Ishikawa (cell line): ENCODE results near the gene PACS1.

Source experiments
- CEBPB ChIP-seq: IDR thresholded peaks from 2 replicates; pipeline ENCODE4 v1.6.1; 2012
- CREB1 ChIP-seq: IDR thresholded peaks from 2 replicates; pipeline ENCODE4 v1.6.1; 2012; ENCODE audit warnings: low read depth
- EGR1 ChIP-seq: IDR thresholded peaks from 2 replicates; pipeline ENCODE4 v1.6.1; 2012
- EP300 ChIP-seq: IDR thresholded peaks from 2 replicates; pipeline ENCODE4 v1.6.1; 2012; ENCODE audit warnings: borderline replicate concordance
- FOXM1 ChIP-seq: IDR thresholded peaks from 2 replicates; pipeline ENCODE4 v1.6.1; 2012; ENCODE audit warnings: low read depth, borderline replicate concordance
- NFIC ChIP-seq: IDR thresholded peaks from 2 replicates; pipeline ENCODE4 v1.6.1; 2012
- RAD21 ChIP-seq: IDR thresholded peaks from 2 replicates; pipeline ENCODE4 v1.6.1; 2012; ENCODE audit warnings: low read depth
- TAF1 ChIP-seq: IDR thresholded peaks from 2 replicates; pipeline ENCODE4 v1.6.1; 2012; ENCODE audit warnings: low read depth, mild to moderate bottlenecking
- TCF12 ChIP-seq: IDR thresholded peaks from 2 replicates; pipeline ENCODE4 v1.6.1; 2012; ENCODE audit warnings: low read depth
- TEAD4 ChIP-seq: IDR thresholded peaks from 2 replicates; pipeline ENCODE4 v1.6.1; 2012
- YY1 ChIP-seq: IDR thresholded peaks from 2 replicates; pipeline ENCODE4 v1.6.1; 2012; ENCODE audit warnings: low read depth
- ZBTB7A ChIP-seq: IDR thresholded peaks from 2 replicates; pipeline ENCODE4 v1.6.1; 2012; ENCODE audit warnings: low read depth
- TF ChIP-seq, protein P1 (sequence below): IDR thresholded peaks from 2 replicates; pipeline ENCODE4 v1.6.1; 2012
- TF ChIP-seq, protein P2 (sequence below): IDR thresholded peaks from 2 replicates; pipeline ENCODE4 v1.6.1; 2012
- TF ChIP-seq, protein P3 (sequence below): IDR thresholded peaks from 2 replicates; pipeline ENCODE4 v1.6.1; 2012; ENCODE audit warnings: low read depth, mild to moderate bottlenecking

PACS1 gene

DNA sequence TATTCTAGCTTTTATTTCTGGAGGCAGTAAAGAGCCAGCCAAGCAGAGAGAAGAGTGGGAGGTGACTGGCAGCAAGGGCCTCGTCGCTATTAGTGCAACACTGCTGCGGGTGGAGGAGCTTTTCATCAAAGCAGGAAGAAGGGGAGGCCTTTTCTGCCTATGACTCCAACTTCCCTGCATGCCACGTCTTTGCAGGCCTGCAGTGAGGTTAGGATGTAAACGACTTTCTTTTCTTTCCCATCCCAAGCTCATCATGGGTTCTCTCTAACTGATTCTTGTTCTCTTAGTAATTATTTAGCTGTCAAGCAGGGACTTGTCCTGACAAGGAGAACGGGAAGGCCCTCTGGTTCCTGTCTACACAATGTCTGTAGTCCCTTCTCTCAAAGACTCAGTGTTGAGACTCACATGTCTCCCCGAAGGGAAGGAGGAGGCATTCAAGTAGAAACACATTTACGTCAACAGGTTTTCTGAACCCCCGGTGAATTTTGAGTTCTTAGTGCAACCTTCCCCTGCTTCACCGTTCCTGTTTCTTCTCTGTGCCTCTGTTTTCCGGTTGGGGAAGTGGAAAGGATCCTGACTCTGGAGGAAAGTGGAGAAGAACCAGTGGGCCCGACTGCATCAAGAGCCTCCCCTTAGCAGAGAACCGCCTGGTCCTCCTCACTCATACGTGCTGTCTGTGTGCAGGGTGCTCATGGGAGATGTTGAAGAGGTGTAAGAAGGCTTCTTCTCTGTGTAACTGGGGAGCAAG, 56.9 kb downstream of the PACS1 start:
- peak; percentile 26; the same call in 1 of the 2 replicates for TF ChIP-seq EGR1
- TF ChIP-seq, protein P1, sequence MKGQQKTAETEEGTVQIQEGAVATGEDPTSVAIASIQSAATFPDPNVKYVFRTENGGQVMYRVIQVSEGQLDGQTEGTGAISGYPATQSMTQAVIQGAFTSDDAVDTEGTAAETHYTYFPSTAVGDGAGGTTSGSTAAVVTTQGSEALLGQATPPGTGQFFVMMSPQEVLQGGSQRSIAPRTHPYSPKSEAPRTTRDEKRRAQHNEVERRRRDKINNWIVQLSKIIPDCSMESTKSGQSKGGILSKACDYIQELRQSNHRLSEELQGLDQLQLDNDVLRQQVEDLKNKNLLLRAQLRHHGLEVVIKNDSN, result no peak

DNA sequence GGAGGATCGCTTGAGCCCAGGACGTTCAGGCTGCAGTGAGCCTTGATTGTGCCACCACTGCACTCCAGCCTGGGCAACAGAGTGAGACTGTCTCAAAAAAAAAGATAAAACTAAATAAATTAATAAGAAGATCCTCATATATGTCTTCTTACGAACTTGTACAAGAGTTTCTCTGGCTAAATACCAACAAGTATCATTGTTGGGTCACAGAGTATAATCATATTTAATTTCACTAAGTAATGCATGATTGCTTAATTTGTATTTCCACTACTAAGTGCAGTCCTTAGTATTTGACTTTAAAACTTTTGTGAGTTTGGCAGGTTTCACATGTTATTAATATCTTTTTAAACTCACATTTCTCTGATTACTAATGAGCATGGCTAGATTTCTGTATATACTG, 60.9 kb downstream of the PACS1 start:
- TF ChIP-seq NFIC, result no peak

DNA sequence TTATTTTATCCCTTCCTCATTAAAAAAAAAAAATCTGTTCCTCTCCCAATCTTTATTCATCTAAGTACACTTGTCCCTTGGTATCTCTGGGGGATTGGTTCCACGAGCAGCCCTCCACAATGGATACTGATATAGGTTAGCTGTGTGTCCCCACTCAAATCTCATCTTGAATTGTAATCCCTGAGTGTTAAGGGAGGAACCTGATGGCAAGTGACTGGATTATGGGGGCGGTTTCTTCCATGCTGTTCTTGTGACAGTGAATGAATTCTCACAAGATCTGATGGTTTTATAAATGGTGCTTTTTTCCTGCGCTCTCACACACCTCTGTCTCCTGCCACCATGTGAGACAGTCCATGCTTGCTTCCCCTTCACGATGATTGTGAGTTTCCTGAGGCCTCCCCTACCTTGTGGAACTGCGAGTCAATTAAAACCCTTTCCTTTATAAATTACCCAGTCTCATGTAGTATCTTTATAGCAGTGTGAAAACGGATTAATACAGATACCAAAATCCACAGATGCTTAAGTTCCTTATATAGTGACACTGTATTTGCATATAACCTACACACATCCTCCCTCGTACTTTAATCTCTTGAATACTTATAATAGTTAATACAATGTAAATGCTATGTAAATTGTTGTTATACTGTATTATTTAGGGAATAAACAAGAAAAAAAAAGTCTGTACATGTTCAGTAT, 62.0 kb downstream of the PACS1 start:
- TF ChIP-seq NFIC, result no peak
- TF ChIP-seq, protein P2, sequence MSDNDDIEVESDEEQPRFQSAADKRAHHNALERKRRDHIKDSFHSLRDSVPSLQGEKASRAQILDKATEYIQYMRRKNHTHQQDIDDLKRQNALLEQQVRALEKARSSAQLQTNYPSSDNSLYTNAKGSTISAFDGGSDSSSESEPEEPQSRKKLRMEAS, result no peak
- TF ChIP-seq YY1, result no peak

DNA sequence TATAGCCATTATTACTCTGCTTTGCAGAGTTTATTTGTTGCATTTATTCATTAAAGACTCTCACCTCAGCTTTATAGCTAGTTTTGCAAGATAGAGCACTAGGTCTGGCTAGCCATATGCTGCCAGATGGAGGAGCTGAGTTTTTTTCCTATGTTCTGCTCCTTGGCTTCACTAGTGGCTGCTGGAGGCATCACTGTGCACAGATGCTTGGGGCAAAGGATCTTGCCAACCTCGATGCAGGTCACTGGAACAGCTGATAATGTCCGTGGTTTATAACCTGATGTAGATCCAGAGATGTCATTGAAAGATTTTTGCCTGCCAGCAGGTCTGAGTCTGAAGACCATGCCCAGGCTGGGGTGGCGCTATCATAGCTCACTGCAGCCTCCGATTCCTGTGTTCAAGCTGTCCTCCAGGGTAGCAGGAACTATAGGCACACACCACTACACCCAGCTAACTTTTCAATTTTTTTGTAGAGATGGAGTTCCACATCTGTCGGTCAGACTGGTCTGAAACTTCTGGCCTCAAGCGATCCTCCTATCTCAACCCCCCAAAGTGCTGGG, 63.2 kb downstream of the PACS1 start:
- no peak for TF ChIP-seq RAD21
- TF ChIP-seq, protein P3, sequence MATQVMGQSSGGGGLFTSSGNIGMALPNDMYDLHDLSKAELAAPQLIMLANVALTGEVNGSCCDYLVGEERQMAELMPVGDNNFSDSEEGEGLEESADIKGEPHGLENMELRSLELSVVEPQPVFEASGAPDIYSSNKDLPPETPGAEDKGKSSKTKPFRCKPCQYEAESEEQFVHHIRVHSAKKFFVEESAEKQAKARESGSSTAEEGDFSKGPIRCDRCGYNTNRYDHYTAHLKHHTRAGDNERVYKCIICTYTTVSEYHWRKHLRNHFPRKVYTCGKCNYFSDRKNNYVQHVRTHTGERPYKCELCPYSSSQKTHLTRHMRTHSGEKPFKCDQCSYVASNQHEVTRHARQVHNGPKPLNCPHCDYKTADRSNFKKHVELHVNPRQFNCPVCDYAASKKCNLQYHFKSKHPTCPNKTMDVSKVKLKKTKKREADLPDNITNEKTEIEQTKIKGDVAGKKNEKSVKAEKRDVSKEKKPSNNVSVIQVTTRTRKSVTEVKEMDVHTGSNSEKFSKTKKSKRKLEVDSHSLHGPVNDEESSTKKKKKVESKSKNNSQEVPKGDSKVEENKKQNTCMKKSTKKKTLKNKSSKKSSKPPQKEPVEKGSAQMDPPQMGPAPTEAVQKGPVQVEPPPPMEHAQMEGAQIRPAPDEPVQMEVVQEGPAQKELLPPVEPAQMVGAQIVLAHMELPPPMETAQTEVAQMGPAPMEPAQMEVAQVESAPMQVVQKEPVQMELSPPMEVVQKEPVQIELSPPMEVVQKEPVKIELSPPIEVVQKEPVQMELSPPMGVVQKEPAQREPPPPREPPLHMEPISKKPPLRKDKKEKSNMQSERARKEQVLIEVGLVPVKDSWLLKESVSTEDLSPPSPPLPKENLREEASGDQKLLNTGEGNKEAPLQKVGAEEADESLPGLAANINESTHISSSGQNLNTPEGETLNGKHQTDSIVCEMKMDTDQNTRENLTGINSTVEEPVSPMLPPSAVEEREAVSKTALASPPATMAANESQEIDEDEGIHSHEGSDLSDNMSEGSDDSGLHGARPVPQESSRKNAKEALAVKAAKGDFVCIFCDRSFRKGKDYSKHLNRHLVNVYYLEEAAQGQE, result no peak

DNA sequence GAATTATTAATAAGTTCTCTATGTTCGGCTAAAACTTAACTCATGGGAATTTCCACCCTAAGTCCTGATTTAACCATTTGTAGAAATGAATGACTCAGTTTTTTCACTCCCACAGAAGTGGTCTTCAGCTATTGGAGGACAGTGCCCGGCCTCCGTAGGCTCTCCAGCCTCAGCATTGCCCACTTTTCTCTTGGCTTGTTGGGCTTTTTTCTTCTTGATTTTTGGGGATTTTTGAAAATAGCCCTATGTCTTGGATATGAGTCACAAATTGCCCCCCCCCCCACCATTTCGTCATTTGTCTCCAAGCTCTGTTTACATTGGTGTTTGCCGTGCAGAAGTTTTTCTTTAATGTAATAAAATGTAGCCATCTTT, 66.7 kb downstream of the PACS1 start:
- TF ChIP-seq ZBTB7A (no peak), EP300 (no peak), TEAD4 (no peak), TCF12 (no peak), YY1 (no peak), CREB1 (no peak), EGR1 (no peak), RAD21 (no peak), TAF1 (no peak), NFIC (no peak), CEBPB (no peak), FOXM1 (no peak)
- TF ChIP-seq, protein P1, result no peak
- TF ChIP-seq, protein P3, result no peak
- TF ChIP-seq, protein P2, result no peak

DNA sequence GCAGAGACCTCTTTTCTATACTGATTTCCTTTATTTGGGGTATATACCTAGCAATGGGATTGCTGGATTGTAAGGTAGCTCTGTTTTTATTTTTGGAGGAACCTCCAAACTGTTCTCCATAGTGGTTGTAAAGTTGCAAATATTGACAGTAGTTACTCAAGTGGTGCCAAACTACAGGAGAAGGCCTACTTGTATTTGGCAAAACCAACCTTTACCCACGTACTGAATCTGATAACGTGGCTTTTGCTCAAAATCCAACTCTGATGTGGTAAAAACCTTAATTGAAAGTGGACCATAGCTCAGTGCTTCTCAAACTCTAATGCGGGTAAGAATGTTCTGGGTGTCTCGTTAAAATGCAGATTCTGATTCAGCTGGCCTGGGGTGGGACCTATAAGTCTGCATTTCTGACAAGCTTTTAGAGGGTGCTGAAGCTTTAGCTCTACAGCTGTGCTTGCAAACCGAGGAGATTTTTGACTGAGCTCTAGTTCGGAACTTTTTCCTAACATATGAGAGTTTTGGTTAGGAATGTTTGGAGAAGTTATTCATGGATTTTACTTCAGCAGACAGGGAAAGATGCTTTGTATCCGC, 69.8 kb downstream of the PACS1 start:
- TF ChIP-seq TEAD4, result no peak
- TF ChIP-seq, protein P1, result no peak
- no peak for TF ChIP-seq YY1
- no peak for TF ChIP-seq EGR1
- TF ChIP-seq TAF1, result no peak
- no peak for TF ChIP-seq ZBTB7A
- no peak for TF ChIP-seq FOXM1
- TF ChIP-seq, protein P2, result no peak
- TF ChIP-seq NFIC, result no peak
- TF ChIP-seq EP300, result no peak
- no peak for TF ChIP-seq TCF12
